Fibroblast of skin of scalp (primary cell): ENCODE data around the gene SBK1.

Experiments used
- DNase-seq: peaks from one replicate; pipeline ENCODE4 v3.0.0-alpha.2; 2013

The SBK1 gene

DNA sequence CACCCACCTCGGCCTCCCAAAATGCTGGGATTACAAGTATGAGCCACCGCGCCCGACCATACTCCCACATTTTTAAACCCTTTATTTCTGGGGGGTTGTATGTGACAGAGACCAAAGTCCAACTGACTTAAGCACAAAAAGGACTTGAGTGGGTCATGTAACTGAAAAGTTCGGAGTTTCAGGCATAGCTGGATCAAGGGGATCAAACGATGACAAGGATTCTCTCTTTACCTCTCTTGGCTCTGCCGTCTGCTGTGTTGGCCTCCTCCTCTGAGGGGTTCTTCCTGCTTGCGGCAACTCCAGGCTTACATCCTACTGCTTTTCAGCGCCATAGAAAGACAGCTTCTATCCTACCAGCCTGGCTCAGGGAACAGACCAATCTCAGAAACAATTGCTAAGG lies 9.2 kb upstream of the SBK1 start:
- no peak for DNase-seq

GRCh38 chr16:28283798-28284577 lies 8.3 kb upstream of the SBK1 start:
- DNase-seq = no peak

DNA sequence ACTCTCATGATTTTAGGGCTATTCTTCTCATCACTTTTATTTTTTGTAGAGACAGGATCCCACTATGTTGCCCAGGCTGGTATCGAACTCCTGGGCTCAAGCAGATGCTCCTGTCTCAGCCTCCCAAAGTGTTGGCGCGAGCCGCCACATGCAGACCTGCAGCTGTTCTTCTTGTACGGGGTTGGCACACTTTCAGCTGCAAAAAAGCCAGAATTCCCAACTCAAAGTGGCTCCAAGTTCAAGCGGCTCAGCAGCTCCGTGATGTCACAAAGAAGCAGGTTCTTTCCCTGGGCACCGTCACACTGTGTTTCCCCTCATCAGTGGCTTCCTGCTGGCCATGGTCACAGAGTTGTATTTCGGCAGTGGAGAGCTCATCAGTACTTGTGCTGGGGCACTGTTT lies 6.7 kb upstream of the SBK1 start:
- no peak for DNase-seq

DNA sequence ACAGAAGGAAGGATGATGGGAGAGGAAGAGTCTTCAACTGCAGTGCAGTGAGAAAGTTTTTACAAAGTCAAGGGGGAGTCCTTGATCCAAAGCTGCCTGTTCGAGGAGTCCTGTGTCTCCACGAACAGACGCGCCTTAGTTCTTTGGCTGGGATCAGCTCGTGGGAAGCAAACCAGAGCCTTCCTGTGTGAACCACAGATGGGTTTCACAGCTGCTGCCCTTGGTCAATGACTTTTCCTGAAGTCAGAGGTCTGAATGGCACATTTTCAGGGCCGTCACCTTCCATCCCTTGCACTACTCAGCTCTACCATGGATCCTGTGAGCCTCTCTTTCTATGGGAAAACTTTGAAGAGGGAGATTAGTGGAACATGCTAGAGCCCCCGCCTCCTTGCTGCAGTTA lies 4.2 kb upstream of the SBK1 start:
- DNase-seq = no peak

DNA sequence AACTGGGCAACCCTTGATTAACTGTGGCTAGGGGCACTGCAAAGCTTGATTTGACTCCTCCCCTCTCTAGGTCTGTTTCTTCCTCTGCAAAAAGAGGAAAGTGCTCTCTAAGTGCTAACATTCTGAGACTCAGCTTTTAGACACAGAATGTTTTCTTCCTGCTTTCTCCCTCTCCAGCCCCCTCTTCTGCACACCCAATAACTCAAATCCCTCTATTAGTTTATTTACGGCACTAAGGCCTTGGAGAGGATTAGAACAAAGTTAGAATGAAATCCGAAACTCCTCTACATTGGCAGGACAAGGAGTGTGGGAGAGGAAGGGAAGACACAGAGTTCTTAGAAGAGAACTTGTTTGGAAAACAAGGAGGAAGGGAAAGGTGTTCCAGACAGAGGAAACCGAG lies 3.3 kb upstream of the SBK1 start:
- no peak for DNase-seq

GRCh38 chr16:28289939-28290858 lies 2.1 kb upstream of the SBK1 start:
- DNase-seq = no peak

GRCh38 chr16:28290859-28291254 lies 1.5 kb upstream of the SBK1 start:
- DNase-seq = no peak

DNA sequence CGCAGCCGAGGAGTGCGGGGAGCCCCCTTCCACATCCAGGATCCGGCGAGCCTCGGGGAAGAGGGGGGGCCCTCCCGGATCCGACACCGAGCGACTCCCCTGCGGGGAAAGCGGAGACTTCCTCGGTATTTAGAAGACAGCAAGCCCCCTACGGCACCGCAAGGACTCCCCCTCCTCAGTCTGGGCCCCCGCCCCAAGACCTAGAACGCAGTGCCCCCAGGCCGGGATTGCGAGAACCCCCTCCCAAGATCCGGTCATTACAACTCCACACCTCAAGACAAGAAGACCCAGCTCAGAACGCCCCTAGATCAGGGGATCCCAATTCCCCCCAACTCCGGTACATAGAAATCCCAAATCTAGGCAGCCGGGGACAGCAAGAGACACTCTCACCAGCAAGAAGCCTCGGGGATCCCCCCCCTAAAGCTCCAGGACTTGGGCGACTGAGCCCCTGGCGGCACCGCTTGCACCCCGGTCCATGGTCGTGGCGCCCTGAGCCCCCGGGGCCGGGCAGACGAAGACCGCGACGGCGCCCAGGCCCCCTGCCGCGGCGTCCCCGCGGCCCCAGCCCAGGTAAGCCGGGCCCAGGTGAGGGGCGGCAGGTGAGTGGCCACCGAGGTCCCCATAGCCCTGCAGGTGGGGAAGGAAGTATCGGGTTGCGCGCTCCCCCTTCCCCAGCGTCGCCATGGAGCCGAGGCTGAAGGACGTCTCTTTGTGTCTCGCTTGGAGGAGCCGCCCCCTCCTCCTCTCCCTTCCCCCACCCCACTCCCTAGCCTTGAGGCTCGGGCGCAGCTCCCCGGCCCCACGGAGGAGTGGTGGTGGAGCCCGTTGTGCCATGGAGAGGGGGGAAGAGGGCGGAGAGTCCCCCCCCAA lies 641 bp downstream of the SBK1 start:
- no peak for DNase-seq

GRCh38 chr16:28293601-28293960 lies 1.3 kb downstream of the SBK1 start:
- no peak for DNase-seq

DNA sequence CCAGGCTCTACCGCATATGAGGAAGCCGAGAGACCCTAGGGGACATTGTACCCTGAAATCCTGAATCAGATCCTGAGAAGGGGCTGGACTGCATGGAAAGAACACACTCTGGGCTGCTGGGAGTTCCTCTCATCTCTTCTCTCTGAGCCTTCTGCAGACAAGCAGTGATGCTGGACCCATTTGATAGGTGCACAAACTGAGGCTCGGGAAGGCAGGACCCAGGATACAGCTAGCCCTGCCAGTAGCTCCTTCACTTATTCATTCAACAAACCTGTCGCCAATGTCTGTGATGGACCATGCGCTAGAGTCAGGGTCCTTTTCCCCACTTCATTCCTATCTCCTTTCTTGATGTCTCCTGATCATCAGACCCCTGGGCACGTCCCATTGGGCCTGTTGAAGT lies 1.9 kb downstream of the SBK1 start:
- no peak for DNase-seq

GRCh38 chr16:28295276-28295675 lies 3.0 kb downstream of the SBK1 start:
- no peak for DNase-seq

DNA sequence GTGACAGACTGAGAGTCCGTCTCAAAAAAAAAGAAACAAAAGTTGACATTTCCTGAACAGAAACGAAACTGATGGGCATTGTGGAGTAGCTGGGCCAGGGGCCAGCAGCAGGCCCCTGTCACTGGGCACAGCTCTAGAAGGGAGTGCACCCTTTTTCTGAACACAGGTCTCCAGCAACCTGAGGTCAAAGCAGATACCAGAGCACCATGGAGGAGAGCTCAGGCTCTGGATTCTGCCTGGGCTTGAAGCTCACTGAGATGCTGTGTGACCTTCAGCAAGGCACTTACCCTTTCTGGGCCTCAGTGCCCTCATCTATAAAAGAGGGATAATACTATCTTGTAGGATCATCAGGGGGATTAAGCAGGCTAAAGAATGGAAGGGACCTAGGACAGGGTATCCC lies 5.0 kb downstream of the SBK1 start:
- no peak for DNase-seq

GRCh38 chr16:28297784-28298510 lies 5.6 kb downstream of the SBK1 start:
- no peak for DNase-seq

- DNase-seq = no peak
Measured at GRCh38 chr16:28298511-28298878, 6.2 kb downstream of the SBK1 start.

GRCh38 chr16:28300327-28300726 lies 8.0 kb downstream of the SBK1 start:
- no peak for DNase-seq

GRCh38 chr16:28301154-28301553 lies 8.8 kb downstream of the SBK1 start:
- no peak for DNase-seq

GRCh38 chr16:28301620-28302019 lies 9.3 kb downstream of the SBK1 start:
- no peak for DNase-seq

DNA sequence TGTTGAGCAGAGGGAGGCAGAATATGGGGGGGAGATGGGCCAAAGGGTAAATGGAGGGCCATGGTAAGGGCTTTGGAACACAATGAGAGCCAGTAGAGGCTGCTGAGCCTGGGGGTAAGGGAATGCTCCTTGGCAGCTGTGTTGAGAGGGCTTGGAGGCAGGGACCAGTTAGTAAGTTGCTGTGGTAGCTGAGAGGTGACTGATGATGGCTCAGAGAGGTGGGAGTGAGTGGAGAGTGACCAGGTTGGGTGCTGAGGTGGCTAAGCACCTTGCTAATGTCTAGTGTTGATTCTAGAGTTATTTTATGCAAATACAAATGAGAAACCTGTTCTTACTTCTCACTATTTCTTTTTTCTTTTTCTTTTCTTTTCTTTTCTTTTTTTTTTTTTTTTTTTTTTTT lies 10.8 kb downstream of the SBK1 start:
- DNase-seq = no peak

- peak; percentile 42 for DNase-seq
Measured at GRCh38 chr16:28304214-28304613, 11.9 kb downstream of the SBK1 start.

DNA sequence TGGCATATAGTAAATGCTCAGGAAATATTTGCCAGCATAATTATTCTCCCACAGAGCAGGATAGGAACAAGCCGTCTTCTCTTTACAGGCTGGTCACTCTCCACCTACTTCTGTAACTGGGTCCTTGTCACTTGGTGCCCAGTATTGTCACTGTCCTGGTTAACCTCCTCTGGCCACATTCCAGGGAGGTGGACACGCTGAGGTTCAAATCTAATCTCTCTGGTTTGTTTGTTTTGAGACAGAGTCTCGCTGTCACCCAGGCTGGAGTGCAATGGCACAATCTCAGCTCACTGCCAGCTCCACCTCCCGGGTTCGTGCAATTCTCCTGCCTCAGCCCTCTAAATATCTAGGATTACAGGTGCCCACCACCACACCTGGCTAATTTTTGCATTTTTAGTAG lies 15.6 kb downstream of the SBK1 start:
- DNase-seq = no peak

DNA sequence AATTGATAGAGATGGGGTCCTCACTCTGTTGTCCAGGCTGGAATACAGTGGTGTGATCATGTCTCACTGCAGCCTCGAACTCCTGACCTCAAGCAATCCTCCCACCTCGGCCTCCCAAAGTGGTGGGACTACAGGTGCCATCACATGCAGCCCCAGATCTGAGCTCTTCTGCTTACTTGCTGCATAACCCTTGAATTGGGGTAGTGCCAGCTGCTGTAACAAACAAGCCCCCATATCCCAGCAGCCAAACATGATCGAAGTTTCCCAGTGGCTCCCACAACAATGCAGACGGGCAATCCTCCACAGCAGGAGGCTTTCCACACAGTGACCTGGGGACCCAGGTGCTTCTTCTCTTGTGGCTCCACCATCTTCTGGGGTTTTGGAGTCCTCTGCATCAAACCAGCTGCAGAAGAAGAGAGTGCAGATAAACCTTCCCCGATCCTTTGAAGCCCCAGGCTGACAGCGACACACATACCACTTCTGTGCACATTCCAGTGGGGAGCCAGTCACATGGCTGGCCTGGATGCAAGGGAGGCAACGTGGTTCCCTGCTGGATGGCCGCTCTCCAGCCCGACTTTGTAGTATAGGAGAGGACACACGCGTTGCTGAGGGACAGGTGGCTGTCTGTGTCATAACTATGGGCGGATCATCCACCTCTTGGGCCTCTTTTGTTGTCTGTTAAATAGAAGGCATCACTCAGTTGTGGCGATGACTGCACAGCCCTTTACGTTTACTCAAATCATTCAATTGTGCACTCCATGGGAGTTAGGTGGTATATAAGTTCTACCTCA lies 16.7 kb downstream of the SBK1 start:
- DNase-seq = no peak
